Natural killer cell (primary cell): ENCODE data around the gene ZNF354B. TPM values are rescaled to one million over a fixed set of nuclear protein-coding genes. Genes with fewer than 3 reads are reported as not detected.
"Not testable (repeated sequence)": the region's sequence is repeated elsewhere in the genome, so short reads cannot be mapped to it uniquely, and the experiment has no call there.

Experiments
- ATAC-seq, 3 donors: fragments of 150-1000 bp in 2 of 3; fragments of 200-7000 bp in 1 of 3; cut with Tn5 transposase; 1 replicate in 1 of 3; 2 replicates in 2 of 3; pipeline ENCODE4 v1.10.0; 2021; ENCODE audit warnings: mild to moderate bottlenecking in 2 of 3, moderate library complexity in 2 of 3
- DNase-seq, 2 donors: peaks; one replicate each; pipeline versions ENCODE4 v3.0.0 to v3.0.0-alpha.2; 2013 to 2021; ENCODE audit warnings: mixed read lengths in 1 of 2
- H3K27ac ChIP-seq: one replicate; pipeline ENCODE4 v1.5.1; 2013; ENCODE audit warnings: mild to moderate bottlenecking, low read length
- H3K27me3 ChIP-seq: one replicate; pipeline ENCODE4 v1.6.1; 2013; ENCODE audit warnings: low read length; ENCODE audit not compliant: control insufficient read depth, insufficient read depth
- H3K36me3 ChIP-seq: one replicate; pipeline ENCODE4 v1.6.1; 2013; ENCODE audit warnings: low read length; ENCODE audit not compliant: control insufficient read depth, insufficient read depth
- H3K4me1 ChIP-seq: one replicate; pipeline ENCODE4 v1.6.1; 2013; ENCODE audit warnings: low read length; ENCODE audit not compliant: control insufficient read depth, insufficient read depth
- H3K4me3 ChIP-seq: one replicate; pipeline ENCODE4 v1.5.1; 2013; ENCODE audit warnings: low read length
- H3K9me3 ChIP-seq: one replicate; pipeline ENCODE4 v1.6.1; 2013; ENCODE audit warnings: low read length; ENCODE audit not compliant: control insufficient read depth, insufficient read depth
- H3K27ac Mint-ChIP-seq, 2 donors: one replicate each; pipeline ENCODE4 v1.8.0; 2022; ENCODE audit warnings: mild to moderate bottlenecking in 2 of 2, mixed read lengths in 2 of 2, moderate library complexity in 1 of 2
- H3K27me3 Mint-ChIP-seq, 2 donors: one replicate each; pipeline ENCODE4 v1.8.0; 2022; ENCODE audit warnings: low read depth in 2 of 2, mixed read lengths in 2 of 2
- H3K36me3 Mint-ChIP-seq: one replicate; pipeline ENCODE4 v1.8.0; 2022; ENCODE audit warnings: mixed read lengths
- H3K4me1 Mint-ChIP-seq, 2 donors: one replicate each; pipeline ENCODE4 v1.8.0; 2022; ENCODE audit warnings: mixed read lengths in 2 of 2
- H3K4me3 Mint-ChIP-seq: one replicate; pipeline ENCODE4 v1.8.0; 2022; ENCODE audit warnings: mild to moderate bottlenecking, moderate library complexity, mixed read lengths
- H3K9me3 Mint-ChIP-seq, 2 donors: one replicate each; pipeline ENCODE4 v1.8.0; 2022; ENCODE audit warnings: mixed read lengths in 2 of 2
- CTCF ChIP-seq: fragments of 200-600 bp; IDR thresholded peaks from one replicate; pipeline ENCODE4 v1.8.0; 2022; ENCODE audit warnings: antibody characterized with exemption
- WGBS: methylation state at CpG from one replicate; pipeline ENCODE4 v1.1.7; 2013; ENCODE audit warnings: missing lambda C conversion rate; ENCODE audit not compliant: insufficient coverage; 5-methylcytosine and 5-hydroxymethylcytosine counted together
- intact Hi-C: fragments of 100-400 bp; cut with micrococcal nuclease; formaldehyde crosslinking; loops from one replicate; pipeline ENCODE4 v1.14.2; 2022
- total RNA-seq, 4 donors: library from RNA; stranded (reverse); fragments of 120-200 nt in 1 of 4; gene quantifications; one replicate each; pipeline versions ENCODE4 v1.2.3 to v1.2.4, GENCODE V29; 2013 to 2022

The ZNF354B gene
- total RNA-seq, 3 donors from 2014 or later (not counting 1 experiment from before 2014, with no cell fraction given), result 10.0 to 16.0 (median 13.6) TPM

- Histone ChIP-seq H3K36me3 (no peaks in the 10 kb centered on the region), H3K27ac (no peak overlapping the region), H3K4me3 (no peak overlapping the region), H3K4me1 (no peaks in the 10 kb centered on the region), H3K27me3 (no peaks in the 10 kb centered on the region), H3K9me3 (no peaks in the 10 kb centered on the region)
- no peaks in the 10 kb centered on the region for H3K36me3 Mint-ChIP-seq
- intact Hi-C loops, result no loop called here
- no peak for TF ChIP-seq CTCF
- DNase-seq (peak; percentile 35 to 64), ATAC-seq (peak in 2 of 3 donors; percentile 62 to 73)
- H3K9me3 Mint-ChIP-seq, result no peaks in the 10 kb centered on the region
- H3K4me1 Mint-ChIP-seq, result no peaks in the 10 kb centered on the region
- peaks cover 0 to 5% of the 10 kb centered on the region in 2 donors for H3K27me3 Mint-ChIP-seq
- WGBS, result 32% methylated on average over 6 of the region's 6 CpGs
- no peak overlapping the region for H3K4me3 Mint-ChIP-seq
- H3K27ac Mint-ChIP-seq, result no peak overlapping the region
Observed at GRCh38 chr5:178839319-178839704, 20.4 kb upstream of the ZNF354B start.

GRCh38 chr5:178840399-178840798, 19.4 kb upstream of the ZNF354B start:
- H3K36me3 ChIP-seq, intact Hi-C loops, H3K27me3 ChIP-seq, H3K4me1 ChIP-seq, H3K27me3 Mint-ChIP-seq, H3K4me3 Mint-ChIP-seq, H3K27ac ChIP-seq, H3K36me3 Mint-ChIP-seq, ATAC-seq, H3K4me1 Mint-ChIP-seq, H3K27ac Mint-ChIP-seq, DNase-seq, H3K9me3 ChIP-seq, H3K9me3 Mint-ChIP-seq, H3K4me3 ChIP-seq: not testable (repeated sequence)
- WGBS, result 81% methylated on average over 11 of the region's 11 CpGs

- DNase-seq (no peak), ATAC-seq (no peak)
- Histone ChIP-seq H3K4me1 (no peaks in the 10 kb centered on the region), H3K36me3 (no peaks in the 10 kb centered on the region), H3K9me3 (no peaks in the 10 kb centered on the region), H3K27me3 (no peaks in the 10 kb centered on the region), H3K27ac (no peak overlapping the region), H3K4me3 (no peak overlapping the region)
- TF ChIP-seq CTCF, result no peak
- no peak overlapping the region for H3K4me3 Mint-ChIP-seq
- intact Hi-C loops, result no loop called here
- H3K27ac Mint-ChIP-seq, result no peak overlapping the region
- 49% methylated on average over 5 of the region's 5 CpGs for WGBS
- no peaks in the 10 kb centered on the region for H3K9me3 Mint-ChIP-seq
- no peaks in the 10 kb centered on the region for H3K36me3 Mint-ChIP-seq
- H3K27me3 Mint-ChIP-seq, result peaks cover 11 to 15% of the 10 kb centered on the region in 2 donors
- H3K4me1 Mint-ChIP-seq, result peaks cover 0 to 4% of the 10 kb centered on the region in 2 donors
Observed at GRCh38 chr5:178849316-178849715, 10.4 kb upstream of the ZNF354B start.

GRCh38 chr5:178851951-178852350, 7.8 kb upstream of the ZNF354B start:
- Histone ChIP-seq H3K9me3 (no peaks in the 10 kb centered on the region), H3K27ac (no peak overlapping the region), H3K4me3 (no peak overlapping the region), H3K4me1 (no peaks in the 10 kb centered on the region), H3K36me3 (no peaks in the 10 kb centered on the region), H3K27me3 (no peaks in the 10 kb centered on the region)
- Mint-ChIP-seq H3K4me3 (no peak overlapping the region), H3K9me3 (no peaks in the 10 kb centered on the region), H3K36me3 (no peaks in the 10 kb centered on the region), H3K27me3 (peaks cover 14 to 15% of the 10 kb centered on the region in 2 donors), H3K27ac (no peak overlapping the region), H3K4me1 (peaks cover 0 to 4% of the 10 kb centered on the region in 2 donors)
- ATAC-seq (no peak), DNase-seq (no peak)
- TF ChIP-seq CTCF, result no peak
- 97% methylated on average over 3 of the region's 3 CpGs for WGBS
- intact Hi-C loops, result no loop called here
